ENCODE measurements around the gene CLTB.

Gene CLTB

DNA sequence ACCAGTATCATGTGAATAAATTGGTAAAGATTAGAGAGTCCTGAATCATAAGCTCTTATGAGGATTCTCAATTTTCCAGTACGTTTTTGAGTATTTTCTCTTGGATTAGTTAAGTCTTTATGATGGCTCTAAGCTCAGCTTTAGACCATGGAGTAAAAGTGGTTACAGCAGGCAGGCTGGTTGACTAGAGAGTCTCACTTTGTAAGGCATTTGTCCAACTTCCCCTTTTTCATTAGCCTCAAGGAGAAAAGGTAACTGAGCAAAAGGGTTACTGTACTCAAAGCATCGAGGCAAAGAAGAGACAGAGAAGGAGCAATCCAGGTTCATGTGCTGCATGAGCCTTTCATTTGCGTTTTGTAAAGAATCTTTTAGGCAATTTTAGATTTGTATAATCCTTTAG, 36.5 kb downstream of the CLTB start:
- no peaks in the 10 kb centered on the region for H3K4me1 ChIP-seq (ENCODE audit: insufficient read depth, low read length)
- H3K27me3 ChIP-seq (ENCODE audit: insufficient read depth, low read length), result no peaks in the 10 kb centered on the region
- H3K4me3 ChIP-seq (ENCODE audit: low read length), result no peak overlapping the region
- no peaks in the 10 kb centered on the region for H3K9me3 ChIP-seq (ENCODE audit: low read length)
- no peak overlapping the region for H2AFZ ChIP-seq (ENCODE audit: low read depth, low read length)
- H3K36me3 ChIP-seq (ENCODE audit: insufficient read depth, low read length), result peaks cover 31% of the 10 kb centered on the region

DNA sequence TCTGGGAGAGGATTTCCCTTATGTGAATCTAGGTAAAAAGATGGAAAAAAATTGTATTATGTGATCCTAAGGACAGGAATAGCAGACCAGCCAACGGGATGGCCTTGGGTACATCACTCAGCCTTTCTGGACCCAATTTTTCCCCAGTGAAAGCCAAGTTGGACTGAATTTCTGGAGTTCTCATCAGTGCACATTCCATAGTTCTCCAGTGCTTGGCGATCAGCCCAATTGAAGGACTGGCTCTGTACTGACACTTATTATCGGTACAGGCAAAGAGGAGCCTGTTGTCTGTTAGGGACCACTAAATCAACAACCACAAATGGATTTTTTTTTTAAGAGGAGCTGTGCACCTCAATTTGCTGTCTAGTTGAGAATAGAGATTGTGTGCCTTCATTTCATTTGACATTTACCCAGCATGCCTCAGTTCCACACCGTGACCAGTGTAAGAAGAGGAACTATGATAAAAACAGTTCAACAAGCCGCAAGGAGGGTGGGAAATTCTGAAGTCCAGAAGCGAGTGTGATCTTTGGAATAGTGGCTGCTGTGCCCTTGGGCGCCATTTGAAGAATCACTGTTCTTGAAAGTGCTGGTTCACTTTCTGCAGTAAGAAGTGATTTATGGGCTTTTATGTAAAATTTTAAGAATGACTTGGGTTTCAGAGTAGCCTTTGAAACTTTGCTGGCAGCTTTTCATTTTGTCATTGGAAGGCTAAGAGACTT, 43.1 kb downstream of the CLTB start:
- H3K4me3 ChIP-seq (ENCODE audit: low read length), result no peak overlapping the region
- H3K27me3 ChIP-seq (ENCODE audit: insufficient read depth, low read length), result no peaks in the 10 kb centered on the region
- no peaks in the 10 kb centered on the region for H3K9me3 ChIP-seq (ENCODE audit: low read length)
- H3K36me3 ChIP-seq (ENCODE audit: insufficient read depth, low read length), result peaks cover 22% of the 10 kb centered on the region
- H3K4me1 ChIP-seq (ENCODE audit: insufficient read depth, low read length), result no peaks in the 10 kb centered on the region
- H2AFZ ChIP-seq (ENCODE audit: low read depth, low read length), result no peak overlapping the region

DNA sequence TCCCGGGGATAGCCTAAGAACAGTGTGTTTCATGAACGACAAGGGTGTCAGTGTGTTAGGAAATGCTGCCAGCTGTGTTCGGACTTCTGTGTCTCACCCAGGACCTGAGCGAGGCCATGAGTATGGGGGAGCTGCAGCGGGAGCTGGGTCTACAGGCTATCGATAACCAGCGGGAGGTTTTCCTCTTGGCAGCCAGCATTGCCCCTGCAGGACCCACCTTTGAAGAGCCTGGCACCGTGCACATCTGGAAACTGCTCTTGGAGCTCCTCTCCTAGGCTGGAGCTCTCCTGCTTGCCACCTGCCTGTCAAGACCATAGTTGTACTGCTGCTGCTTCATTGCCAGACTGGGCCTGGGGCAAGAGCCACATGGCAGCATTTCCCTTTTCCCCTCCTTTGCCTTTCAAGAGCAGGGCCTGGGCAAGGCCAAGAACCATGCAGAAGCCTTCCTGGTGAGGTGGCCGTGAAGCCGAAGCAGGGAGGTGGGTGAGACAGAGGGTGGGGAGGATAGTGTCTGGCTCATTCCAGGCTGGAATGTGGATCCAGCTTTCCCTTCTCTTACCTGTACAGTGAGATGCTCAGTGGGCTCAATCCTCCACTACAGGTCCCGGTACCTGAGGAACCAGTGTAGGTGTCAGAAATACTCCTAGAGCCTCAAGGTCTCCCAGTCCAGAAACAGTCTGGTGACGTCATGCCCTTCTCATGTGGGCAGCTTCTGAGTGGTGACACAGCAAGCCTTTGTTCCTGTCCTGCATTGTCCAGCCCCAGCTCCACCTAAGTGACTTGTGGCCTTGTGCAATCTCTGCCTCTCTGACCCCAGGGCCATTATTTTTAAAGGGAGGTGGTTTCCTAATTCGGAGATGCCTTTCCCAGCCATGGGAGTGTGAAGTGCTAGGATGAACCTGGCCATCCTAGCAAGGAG, 44.5 kb downstream of the CLTB start:
- Histone ChIP-seq H3K36me3 (ENCODE audit: insufficient read depth, low read length) (peaks cover 29% of the 10 kb centered on the region), H3K9me3 (ENCODE audit: low read length) (no peaks in the 10 kb centered on the region), H3K27me3 (ENCODE audit: insufficient read depth, low read length) (no peaks in the 10 kb centered on the region)

DNA sequence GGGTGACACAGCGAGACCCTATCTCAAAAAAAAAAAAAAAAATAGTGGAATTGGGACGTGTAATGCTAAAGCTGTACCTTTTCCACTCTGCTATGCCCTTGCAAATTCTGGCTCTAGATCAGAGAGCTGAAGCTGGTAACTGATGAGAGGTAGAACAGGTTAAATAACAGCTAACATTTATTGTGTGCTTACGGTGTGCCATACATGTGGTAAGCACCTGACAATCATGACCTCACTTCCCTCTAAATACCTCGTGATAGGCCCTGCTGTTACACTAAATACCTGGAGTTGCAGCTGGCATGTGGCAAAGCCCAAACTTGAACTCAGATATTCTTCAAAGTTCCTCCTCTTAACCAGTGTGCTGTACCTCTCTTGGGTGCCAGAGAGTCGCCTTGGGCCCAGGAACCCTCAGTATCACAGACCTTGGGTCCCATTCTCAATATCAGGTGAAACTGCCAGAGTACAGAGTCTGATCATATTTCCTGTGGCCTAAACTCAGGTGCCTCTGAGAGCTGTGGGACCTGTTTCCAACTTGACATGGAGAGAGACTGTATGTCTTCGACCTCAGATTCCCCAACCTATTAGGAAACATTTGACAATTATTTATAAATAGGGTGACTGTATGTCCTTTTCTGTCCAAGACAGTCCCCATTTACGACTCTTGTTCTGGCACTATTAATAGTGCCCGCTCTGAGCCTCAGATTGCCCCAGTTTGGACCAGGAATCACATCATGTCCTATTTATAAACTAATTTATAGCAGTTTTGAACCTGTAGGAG, 46.2 kb downstream of the CLTB start:
- Histone ChIP-seq H3K4me3 (ENCODE audit: low read length) (no peak overlapping the region), H3K4me1 (ENCODE audit: insufficient read depth, low read length) (no peaks in the 10 kb centered on the region), H3K9me3 (ENCODE audit: low read length) (no peaks in the 10 kb centered on the region), H2AFZ (ENCODE audit: low read depth, low read length) (no peak overlapping the region), H3K27me3 (ENCODE audit: insufficient read depth, low read length) (no peaks in the 10 kb centered on the region), H3K36me3 (ENCODE audit: insufficient read depth, low read length) (peaks cover 32% of the 10 kb centered on the region)

More for the DNA sequence above, 44.5 kb downstream of the CLTB start:
- no peak overlapping the region for H2AFZ ChIP-seq (ENCODE audit: low read depth, low read length)
- no peaks in the 10 kb centered on the region for H3K4me1 ChIP-seq (ENCODE audit: insufficient read depth, low read length)
- no peak overlapping the region for H3K4me3 ChIP-seq (ENCODE audit: low read length)

DNA sequence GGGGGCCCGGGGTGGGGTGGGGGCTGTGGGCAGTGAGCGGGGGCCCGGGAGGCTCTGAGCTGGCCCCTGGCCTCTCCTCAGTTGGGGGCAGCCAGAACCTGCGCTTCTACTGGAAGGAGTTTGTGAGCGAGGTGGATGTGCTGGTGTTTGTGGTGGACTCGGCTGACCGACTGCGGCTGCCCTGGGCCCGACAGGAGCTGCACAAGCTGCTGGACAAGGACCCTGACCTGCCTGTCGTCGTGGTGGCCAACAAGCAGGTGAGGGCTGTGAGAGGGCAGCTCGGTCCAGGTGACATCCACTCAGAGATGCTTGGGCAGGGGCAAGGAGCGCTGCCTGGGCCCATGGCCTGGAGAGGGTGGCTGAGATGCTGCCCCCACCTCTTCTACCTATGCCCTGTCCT, 47.6 kb downstream of the CLTB start:
- Histone ChIP-seq H3K9me3 (ENCODE audit: low read length) (no peaks in the 10 kb centered on the region), H3K4me3 (ENCODE audit: low read length) (no peak overlapping the region)

DNA sequence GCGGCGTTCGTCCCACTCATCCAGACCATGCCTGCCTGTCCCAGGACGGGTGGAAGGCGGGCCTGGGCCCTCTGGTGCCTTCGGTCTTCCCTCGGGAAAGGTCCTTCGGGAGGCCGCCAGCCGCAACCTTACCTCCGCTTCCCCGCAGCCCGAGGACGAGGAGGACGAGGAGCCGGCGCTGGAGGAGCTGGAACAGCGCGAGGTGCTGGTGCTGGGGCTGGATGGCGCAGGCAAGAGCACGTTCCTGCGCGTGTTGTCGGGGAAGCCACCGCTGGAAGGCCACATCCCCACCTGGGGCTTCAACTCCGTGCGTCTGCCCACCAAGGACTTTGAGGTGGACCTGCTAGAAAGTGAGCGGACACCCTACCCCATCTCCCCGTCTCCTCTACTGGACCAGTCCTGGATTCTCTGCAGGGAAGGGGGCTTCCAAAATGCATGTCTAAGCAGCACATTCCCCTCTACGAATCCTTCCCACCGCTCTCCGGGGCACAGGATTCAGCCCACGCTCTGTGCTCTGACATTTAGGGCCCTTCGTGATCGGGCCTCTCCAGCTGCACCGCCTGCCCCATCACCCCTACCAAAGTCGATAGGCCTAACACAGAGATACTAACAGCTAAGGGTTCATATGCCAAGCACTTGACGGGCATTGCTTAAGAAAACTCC, 50.0 kb downstream of the CLTB start:
- peaks cover 19% of the 10 kb centered on the region for H3K36me3 ChIP-seq (ENCODE audit: insufficient read depth, low read length)
- H3K9me3 ChIP-seq (ENCODE audit: low read length), result no peaks in the 10 kb centered on the region
- peak overlapping the region; percentile 97 for H2AFZ ChIP-seq (ENCODE audit: low read depth, low read length)
- H3K27me3 ChIP-seq (ENCODE audit: insufficient read depth, low read length), result no peaks in the 10 kb centered on the region
- H3K4me3 ChIP-seq (ENCODE audit: low read length), result peak overlapping the region; percentile 93
- no peaks in the 10 kb centered on the region for H3K4me1 ChIP-seq (ENCODE audit: insufficient read depth, low read length)

More for the DNA sequence above, 47.6 kb downstream of the CLTB start:
- Histone ChIP-seq H3K36me3 (ENCODE audit: insufficient read depth, low read length) (peaks cover 30% of the 10 kb centered on the region), H2AFZ (ENCODE audit: low read depth, low read length) (no peak overlapping the region), H3K27me3 (ENCODE audit: insufficient read depth, low read length) (no peaks in the 10 kb centered on the region), H3K4me1 (ENCODE audit: insufficient read depth, low read length) (no peaks in the 10 kb centered on the region)

DNA sequence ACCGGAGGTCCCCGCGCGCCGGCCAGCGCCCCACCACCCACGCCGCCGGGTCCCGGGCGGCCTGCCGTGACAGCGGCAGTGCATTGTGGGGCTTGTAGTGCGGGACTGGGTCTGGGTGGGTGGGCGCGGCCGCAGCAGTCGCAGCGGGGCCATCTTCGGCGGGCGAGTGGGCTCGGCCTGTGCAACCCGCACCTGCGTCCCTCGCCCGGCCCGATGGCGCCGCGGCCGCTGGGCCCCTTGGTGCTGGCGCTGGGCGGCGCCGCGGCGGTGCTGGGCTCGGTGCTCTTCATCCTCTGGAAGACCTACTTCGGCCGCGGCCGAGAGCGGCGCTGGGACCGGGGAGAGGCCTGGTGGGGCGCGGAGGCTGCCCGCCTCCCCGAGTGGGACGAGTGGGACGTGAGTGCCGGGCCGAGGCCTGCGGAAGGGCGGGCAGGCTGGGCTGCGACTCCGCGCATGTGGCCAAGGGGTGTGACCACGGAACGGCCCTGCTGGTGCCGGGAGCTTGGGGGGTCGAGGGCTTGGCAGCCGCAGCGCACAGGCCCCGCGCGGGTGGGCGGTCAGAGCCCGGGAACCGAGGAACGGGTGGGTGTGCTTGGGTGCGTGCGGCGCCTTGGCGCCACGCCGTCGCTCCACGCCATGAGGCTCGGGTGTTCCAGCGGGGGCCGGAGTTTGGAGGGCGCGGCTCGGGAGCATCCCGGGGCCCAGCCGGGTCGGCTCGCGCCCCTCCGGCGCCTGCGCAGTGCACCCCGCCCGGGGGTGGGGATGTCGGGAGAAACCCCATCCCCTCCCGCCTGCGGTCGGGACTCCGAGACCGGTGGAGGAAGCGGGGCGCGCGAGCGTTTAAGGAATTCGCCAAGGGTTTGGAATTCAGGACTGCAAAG, 50.7 kb downstream of the CLTB start, which contains the start of gene ARL10:
Gene ARL10, plus strand, starts transcription at position 137 of the 881 bp plus-strand sequence. Its CDS starts 77 bp downstream, at position 214.
- Histone ChIP-seq H3K9me3 (ENCODE audit: low read length) (no peaks in the 10 kb centered on the region), H3K36me3 (ENCODE audit: insufficient read depth, low read length) (peaks cover 19% of the 10 kb centered on the region), H3K4me3 (ENCODE audit: low read length) (peak within 1 kb of the TSS; percentile 93), H3K4me1 (ENCODE audit: insufficient read depth, low read length) (no peaks in the 10 kb centered on the region), H2AFZ (ENCODE audit: low read depth, low read length) (peak within 1 kb of the TSS; percentile 97), H3K27me3 (ENCODE audit: insufficient read depth, low read length) (no peaks in the 10 kb centered on the region)

DNA sequence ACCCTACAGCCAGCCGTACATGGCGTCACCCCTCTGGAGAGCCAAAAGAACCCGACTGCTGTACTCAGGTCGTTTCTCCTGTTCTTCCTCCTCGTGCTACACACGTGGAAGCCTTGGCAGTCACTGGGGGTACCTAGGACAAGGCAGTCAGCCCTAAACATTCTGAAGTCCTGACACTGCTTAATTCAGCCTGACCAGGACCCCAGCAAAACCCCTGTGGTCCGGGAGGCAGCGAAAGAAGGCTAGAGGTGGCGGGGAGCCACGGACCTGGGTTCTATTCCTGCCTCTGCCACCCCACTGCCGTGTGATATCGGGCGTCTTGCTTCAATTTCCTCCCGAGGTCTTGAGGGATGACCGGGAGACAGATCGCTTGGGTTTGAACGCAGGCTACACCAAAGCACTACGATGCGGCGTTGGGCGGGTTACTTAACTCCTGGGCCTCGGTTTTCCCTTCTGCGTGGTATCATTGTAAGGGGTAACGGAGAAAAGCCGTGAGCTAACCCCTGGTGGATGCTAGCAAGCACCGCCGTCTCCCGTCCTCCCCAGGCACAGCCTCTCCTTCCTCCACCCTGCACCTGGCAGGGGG, 51.5 kb downstream of the CLTB start:
- Histone ChIP-seq H3K27me3 (ENCODE audit: insufficient read depth, low read length) (no peaks in the 10 kb centered on the region), H3K36me3 (ENCODE audit: insufficient read depth, low read length) (peaks cover 15% of the 10 kb centered on the region), H3K4me3 (ENCODE audit: low read length) (peak overlapping the region; percentile 93), H3K9me3 (ENCODE audit: low read length) (no peaks in the 10 kb centered on the region), H2AFZ (ENCODE audit: low read depth, low read length) (peak overlapping the region; percentile 97), H3K4me1 (ENCODE audit: insufficient read depth, low read length) (no peaks in the 10 kb centered on the region)

DNA sequence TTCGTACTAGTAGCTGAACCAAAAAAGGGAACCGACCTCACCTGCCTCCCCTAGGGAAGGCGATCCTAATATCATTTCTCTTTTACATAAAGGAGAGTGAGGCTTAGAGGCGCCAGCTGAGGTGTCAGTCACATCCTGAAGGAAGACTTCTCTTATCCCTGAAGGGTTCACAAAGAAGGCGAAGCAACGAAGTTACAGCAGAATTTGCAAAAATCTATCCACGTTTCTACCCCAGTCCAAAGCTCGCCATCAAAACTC, 54.2 kb downstream of the CLTB start:
- H3K4me1 ChIP-seq (ENCODE audit: insufficient read depth, low read length), result no peaks in the 10 kb centered on the region
- H3K4me3 ChIP-seq (ENCODE audit: low read length), result peak overlapping the region; percentile 79
- H3K27me3 ChIP-seq (ENCODE audit: insufficient read depth, low read length), result no peaks in the 10 kb centered on the region
- H2AFZ ChIP-seq (ENCODE audit: low read depth, low read length), result peak overlapping the region; percentile 46
- no peaks in the 10 kb centered on the region for H3K9me3 ChIP-seq (ENCODE audit: low read length)
- H3K36me3 ChIP-seq (ENCODE audit: insufficient read depth, low read length), result peaks cover 18% of the 10 kb centered on the region

DNA sequence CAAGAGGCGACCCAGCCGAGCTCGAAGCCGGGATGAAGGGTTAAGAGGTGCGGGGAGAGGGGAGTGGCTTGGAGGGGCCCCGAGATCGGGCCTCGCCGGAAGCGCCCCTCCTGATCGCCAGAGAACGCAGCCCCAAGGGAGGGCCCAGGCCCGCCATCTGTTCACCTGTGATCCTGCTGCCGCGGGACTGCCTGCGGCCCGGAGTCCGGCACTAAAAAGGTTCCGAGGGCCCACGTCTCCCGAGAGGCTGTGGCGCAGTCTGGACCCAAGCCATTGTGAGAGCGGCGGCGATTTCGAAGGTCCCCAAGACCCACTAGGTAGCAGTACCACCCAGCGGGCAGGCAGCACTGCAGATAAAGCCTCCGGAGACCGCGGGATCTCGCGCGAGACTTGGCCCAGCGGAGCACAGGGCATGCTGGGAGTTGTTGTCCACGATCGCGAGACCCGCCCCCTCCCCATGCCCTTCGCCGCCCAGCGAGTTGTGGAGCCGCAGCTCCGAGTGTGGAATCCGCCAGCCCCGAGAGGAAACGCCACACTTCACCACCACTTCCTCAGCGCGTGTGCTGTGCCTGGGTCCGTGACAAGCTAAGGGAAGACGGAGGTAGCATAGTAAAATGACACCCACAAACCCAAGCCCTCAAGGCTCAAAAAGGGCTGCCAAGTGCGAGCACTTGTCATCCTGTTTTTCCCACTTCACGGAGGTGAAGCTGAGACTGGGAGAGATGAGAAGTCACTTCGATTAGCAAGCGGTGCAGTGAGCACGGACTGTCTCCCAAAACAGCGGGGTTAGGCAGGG, 54.7 kb downstream of the CLTB start, which contains the start of gene KIAA1191:
Gene KIAA1191, minus strand, starts transcription at position 328 of the 796 bp plus-strand sequence. CDS start 2,256 bp downstream, outside the sequence.
- Histone ChIP-seq H3K9me3 (ENCODE audit: low read length) (no peaks in the 10 kb centered on the region), H3K4me3 (ENCODE audit: low read length) (peak within 1 kb of the TSS; percentile 79), H2AFZ (ENCODE audit: low read depth, low read length) (peak within 1 kb of the TSS; percentile 56), H3K27me3 (ENCODE audit: insufficient read depth, low read length) (no peaks in the 10 kb centered on the region), H3K36me3 (ENCODE audit: insufficient read depth, low read length) (peaks cover 20% of the 10 kb centered on the region), H3K4me1 (ENCODE audit: insufficient read depth, low read length) (no peaks in the 10 kb centered on the region)

DNA sequence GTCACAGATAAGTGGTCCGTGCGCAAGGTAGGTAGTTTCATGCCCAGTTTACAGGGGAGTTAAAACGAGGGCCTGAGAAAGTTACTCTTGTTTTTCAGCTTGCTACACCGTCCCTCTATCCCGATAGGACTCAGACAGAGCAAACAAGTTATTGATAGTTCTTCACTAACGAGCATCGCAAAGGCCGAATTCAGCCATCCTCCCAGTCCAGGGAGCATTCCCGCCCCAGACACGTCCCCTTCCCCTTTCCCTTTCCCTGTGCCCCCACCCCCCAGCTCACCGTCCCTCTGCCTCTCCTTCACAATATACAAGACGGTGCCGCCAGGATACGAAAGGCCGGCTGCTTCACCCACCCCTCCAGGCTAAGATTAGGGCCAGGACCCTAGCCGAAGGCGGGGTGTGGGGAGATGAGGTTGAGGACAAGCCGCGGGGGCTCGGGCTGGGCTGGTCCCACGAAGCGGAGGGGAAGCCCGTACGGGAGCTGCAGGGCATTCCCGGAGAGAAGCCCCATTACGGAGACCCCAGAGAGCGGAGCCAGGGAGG, 55.4 kb downstream of the CLTB start:
- H2AFZ ChIP-seq (ENCODE audit: low read depth, low read length), result peak overlapping the region; percentile 56
- H3K27me3 ChIP-seq (ENCODE audit: insufficient read depth, low read length), result no peaks in the 10 kb centered on the region
- peaks cover 25% of the 10 kb centered on the region for H3K36me3 ChIP-seq (ENCODE audit: insufficient read depth, low read length)
- H3K4me1 ChIP-seq (ENCODE audit: insufficient read depth, low read length), result no peaks in the 10 kb centered on the region
- no peaks in the 10 kb centered on the region for H3K9me3 ChIP-seq (ENCODE audit: low read length)
- H3K4me3 ChIP-seq (ENCODE audit: low read length), result peak overlapping the region; percentile 79
